Ascending aorta (tissue), 2 donors: Measurements from ENCODE around the gene CDK11A. TPM values are rescaled to one million over a fixed set of nuclear protein-coding genes. Genes with fewer than 3 reads are reported as not detected.

Source experiments
- DNase-seq, 2 donors: peaks; one replicate each; pipeline ENCODE4 v3.0.0-alpha.2; 2019; ENCODE audit warnings: low spot score in 2 of 2
- H3K27ac ChIP-seq, 2 donors: fragments of 200-600 bp; sonication (generic); one replicate each; pipeline ENCODE4 v1.5.1; 2016 to 2017; ENCODE audit warnings: mild to moderate bottlenecking in 1 of 2
- H3K27me3 ChIP-seq: fragments of 200-600 bp; sonication (generic); one replicate; pipeline ENCODE4 v1.5.1; 2017
- H3K36me3 ChIP-seq, 2 donors: fragments of 200-600 bp; sonication (generic); one replicate each; pipeline ENCODE4 v1.5.1; 2016
- H3K4me1 ChIP-seq, 2 donors: fragments of 200-600 bp; sonication (generic); one replicate each; pipeline ENCODE4 v1.5.1; 2016 to 2017; ENCODE audit warnings: mild to moderate bottlenecking in 1 of 2
- H3K4me3 ChIP-seq, 2 donors: fragments of 200-600 bp; sonication (generic); one replicate each; pipeline ENCODE4 v1.5.1; 2016 to 2017; ENCODE audit warnings: mild to moderate bottlenecking in 1 of 2
- H3K9me3 ChIP-seq, 2 donors: fragments of 200-600 bp; sonication (generic); one replicate each; pipeline ENCODE4 v1.5.1; 2016
- intact Hi-C: fragments of 100-400 bp; cut with DNase I; formaldehyde crosslinking; loops from one replicate; pipeline ENCODE4 v1.15.1; 2023
- total RNA-seq: library from RNA; depleted of rRNA; stranded (reverse); fragments of >200 nt; gene quantifications from one replicate; pipeline ENCODE4 v1.1.0, GENCODE V29; 2016
- TF ChIP-seq, protein P1 (sequence below), 3 experiments: fragments of 200-600 bp in 2 of 3; fragments of 450-650 bp in 1 of 3; sonication (generic) in 2 of 3; IDR thresholded peaks; one replicate each; pipeline ENCODE4 v1.5.1; 2016 to 2019; ENCODE audit warnings: antibody characterized with exemption in 3 of 3, mild to moderate bottlenecking in 1 of 3, moderate library complexity in 1 of 3

The CDK11A gene
- total RNA-seq, 1 donor from 2014 or later, result 150 TPM

DNA sequence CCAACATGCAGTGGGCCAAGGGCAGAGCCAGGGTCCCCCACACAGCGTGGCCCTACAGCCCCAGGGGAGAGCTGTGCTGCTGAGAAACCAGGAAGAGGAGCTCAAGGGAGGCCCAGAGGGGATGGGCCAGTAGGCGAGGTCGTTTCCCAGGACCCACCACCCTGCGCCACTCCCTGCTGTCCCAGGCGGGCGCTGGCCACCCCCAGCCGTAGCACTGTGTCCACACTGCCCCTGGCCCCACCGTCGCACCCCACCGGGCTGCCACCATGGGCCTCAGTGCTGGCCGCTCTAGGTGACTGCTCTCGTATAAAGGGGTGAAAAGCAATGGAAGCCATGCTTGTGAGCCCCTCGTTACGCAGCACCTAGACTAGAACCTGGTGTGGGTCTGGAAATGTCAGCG, 31.7 kb upstream of the CDK11A start:
- DNase-seq, result no peak

DNA sequence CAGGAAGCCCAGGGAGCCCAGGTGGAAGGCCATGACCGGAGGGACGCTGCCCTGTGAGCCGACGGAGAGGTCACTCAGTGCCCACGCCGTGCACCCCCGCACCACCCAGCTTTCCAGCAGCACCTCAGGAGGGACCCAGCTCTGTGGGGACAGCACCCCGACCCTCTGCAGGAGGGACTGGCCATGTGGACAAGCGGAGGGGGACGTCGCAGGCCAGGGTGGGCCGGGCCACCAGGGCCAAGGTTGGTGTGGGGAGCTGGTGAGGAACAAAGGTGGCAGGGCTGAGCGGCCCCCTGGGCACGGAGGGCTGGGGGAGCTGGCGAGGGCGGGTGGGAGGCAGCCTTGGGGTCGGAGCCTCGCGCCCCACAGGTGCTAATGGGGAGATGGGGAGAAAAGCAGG, 31.3 kb upstream of the CDK11A start:
- TF ChIP-seq, protein P1, sequence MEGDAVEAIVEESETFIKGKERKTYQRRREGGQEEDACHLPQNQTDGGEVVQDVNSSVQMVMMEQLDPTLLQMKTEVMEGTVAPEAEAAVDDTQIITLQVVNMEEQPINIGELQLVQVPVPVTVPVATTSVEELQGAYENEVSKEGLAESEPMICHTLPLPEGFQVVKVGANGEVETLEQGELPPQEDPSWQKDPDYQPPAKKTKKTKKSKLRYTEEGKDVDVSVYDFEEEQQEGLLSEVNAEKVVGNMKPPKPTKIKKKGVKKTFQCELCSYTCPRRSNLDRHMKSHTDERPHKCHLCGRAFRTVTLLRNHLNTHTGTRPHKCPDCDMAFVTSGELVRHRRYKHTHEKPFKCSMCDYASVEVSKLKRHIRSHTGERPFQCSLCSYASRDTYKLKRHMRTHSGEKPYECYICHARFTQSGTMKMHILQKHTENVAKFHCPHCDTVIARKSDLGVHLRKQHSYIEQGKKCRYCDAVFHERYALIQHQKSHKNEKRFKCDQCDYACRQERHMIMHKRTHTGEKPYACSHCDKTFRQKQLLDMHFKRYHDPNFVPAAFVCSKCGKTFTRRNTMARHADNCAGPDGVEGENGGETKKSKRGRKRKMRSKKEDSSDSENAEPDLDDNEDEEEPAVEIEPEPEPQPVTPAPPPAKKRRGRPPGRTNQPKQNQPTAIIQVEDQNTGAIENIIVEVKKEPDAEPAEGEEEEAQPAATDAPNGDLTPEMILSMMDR (IDR thresholded peaks at IDR 0.05), result no peak
- Histone ChIP-seq H3K4me1 (no peaks in the 10 kb centered on the region), H3K9me3 (no peaks in the 10 kb centered on the region), H3K27ac (no peak overlapping the region), H3K36me3 (peaks cover 79 to 81% of the 10 kb centered on the region in 2 donors), H3K4me3 (no peak overlapping the region), H3K27me3 (no peaks in the 10 kb centered on the region)
- intact Hi-C loops, result no loop called here
- no peak for DNase-seq

More for the DNA sequence above, 31.7 kb upstream of the CDK11A start:
- no peaks in the 10 kb centered on the region for H3K9me3 ChIP-seq
- intact Hi-C loops, result no loop called here
- no peak overlapping the region for H3K27ac ChIP-seq
- H3K27me3 ChIP-seq, result no peaks in the 10 kb centered on the region
- H3K4me3 ChIP-seq, result no peak overlapping the region
- peaks cover 83 to 86% of the 10 kb centered on the region in 2 donors for H3K36me3 ChIP-seq
- no peaks in the 10 kb centered on the region for H3K4me1 ChIP-seq
- TF ChIP-seq, protein P1 (IDR thresholded peaks at IDR 0.05), result no peak

DNA sequence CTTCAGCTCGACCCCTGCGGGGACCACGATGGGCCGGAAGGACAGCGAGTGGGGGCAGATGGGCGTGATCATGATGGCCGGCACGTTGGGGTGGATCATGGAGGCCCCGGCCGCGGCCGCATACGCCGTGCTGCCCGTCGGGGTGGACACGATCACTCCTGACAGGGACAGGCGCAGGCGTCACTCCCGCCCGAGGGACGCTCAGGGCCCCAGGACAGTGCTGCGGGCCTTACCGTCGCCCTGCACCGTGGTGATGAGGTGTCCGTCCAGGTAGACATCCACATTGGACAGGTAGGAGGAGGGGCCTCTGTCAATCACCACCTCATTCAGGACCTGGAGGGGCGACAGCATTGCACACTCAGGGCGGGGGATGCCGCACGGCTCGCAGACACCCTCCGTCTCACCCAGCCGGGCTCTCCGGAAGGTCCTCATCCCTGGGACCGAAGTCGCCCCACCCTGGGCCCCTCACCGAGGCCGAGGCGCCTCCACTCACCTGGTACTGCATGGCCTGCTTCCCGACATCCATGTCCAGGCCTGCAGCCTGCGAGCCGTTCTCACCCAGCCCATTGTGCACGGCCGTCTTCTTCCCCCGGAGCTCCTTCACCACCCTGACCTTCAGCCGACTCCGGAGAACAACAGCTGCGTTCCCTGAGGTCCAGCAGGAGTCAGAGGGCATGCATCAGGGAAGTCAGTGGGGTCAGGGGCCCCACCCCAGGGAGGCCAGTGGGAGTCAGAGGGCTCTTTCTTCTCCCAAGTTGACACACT, 30.1 kb upstream of the CDK11A start:
- H3K36me3 ChIP-seq, result peaks cover 68 to 69% of the 10 kb centered on the region in 2 donors
- H3K4me3 ChIP-seq, result no peak overlapping the region
- no peak overlapping the region for H3K27ac ChIP-seq
- TF ChIP-seq, protein P1 (IDR thresholded peaks at IDR 0.05), result no peak
- no peaks in the 10 kb centered on the region for H3K9me3 ChIP-seq
- H3K4me1 ChIP-seq, result no peaks in the 10 kb centered on the region
- H3K27me3 ChIP-seq, result no peaks in the 10 kb centered on the region
- intact Hi-C loops, result no loop called here
- no peak for DNase-seq

DNA sequence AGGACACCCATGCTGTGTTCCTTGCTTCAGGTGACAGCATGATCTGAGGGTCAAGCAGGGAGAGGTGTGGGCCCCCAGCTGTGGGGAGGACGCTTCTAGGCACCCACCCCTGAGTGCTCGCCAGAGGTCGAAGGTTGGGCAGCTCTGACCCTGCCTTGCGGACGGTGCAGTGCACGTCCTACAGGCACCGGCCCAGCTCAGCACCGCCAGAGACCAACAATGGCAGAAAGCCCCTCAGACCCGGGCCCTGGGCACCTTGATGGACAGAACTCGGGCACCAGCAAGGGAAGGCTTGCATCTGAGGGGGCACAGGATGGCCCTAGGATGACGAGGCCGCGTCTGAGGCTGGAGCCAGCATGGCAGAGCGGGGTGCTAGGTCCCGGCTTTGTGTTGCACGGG, 29.4 kb upstream of the CDK11A start:
- intact Hi-C loops, result no loop called here
- H3K4me3 ChIP-seq, result no peak overlapping the region
- no peak overlapping the region for H3K27ac ChIP-seq
- DNase-seq, result no peak
- peaks cover 62 to 64% of the 10 kb centered on the region in 2 donors for H3K36me3 ChIP-seq
- no peaks in the 10 kb centered on the region for H3K9me3 ChIP-seq
- H3K4me1 ChIP-seq, result no peaks in the 10 kb centered on the region
- TF ChIP-seq, protein P1 (IDR thresholded peaks at IDR 0.05), result no peak
- H3K27me3 ChIP-seq, result no peaks in the 10 kb centered on the region

DNA sequence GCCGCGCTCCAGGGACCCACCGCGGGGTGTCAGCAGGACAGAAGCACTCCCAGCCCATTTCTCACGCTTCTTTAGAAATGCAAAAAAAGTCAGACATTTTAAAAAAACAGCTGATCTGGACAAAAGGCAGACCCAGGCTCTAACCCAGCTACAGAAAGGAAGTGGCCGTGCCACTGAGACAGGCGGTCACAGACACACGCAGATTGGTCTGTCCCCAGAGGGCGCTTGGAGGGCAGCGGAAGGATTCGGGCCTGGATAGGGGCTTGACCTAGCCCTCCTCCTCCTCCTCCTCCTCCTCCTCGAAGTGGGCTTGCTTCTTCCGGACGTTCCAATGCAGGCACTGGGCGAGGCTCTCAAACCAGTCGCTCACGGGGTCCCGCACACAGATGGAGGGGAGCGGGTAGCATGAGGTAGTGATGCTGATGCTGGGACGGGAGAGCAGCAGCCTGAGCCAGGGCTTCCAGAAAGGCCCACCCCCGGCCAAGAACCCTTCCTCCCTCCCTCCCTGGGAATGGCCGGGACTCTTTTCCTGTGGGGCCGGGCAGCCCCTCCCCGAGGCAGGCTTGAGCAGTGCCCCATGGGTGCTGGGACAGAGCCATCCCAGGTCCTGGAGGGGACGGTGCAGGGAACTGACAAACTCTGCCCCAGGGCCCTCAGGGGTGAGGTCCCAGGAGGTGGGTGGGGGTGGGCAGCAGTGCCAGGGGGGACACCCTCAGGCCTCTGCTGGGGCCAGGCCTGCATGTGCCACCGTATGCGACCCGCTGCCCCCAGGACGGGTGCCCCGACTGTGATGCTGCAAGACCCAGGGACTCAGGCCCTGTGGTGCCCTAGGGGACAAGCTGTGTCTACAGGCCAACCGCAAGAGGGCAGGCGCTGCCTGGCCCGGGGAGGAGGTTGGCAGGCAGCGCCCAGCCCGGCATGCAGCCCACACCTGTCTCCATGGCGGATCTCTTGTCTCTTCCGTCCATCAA, 28.8 kb upstream of the CDK11A start:
- TF ChIP-seq, protein P1 (IDR thresholded peaks at IDR 0.05), result no peak
- H3K9me3 ChIP-seq, result no peaks in the 10 kb centered on the region
- H3K27ac ChIP-seq, result no peak overlapping the region
- peaks cover 56 to 57% of the 10 kb centered on the region in 2 donors for H3K36me3 ChIP-seq
- H3K4me1 ChIP-seq, result no peaks in the 10 kb centered on the region
- H3K27me3 ChIP-seq, result no peaks in the 10 kb centered on the region
- intact Hi-C loops, result no loop called here
- no peak overlapping the region for H3K4me3 ChIP-seq
- DNase-seq, result no peak
